ENCODE data around the gene FSTL4.

FSTL4 gene

GRCh38 chr5:133611357-133612248 is 738 bp downstream of the FSTL4 start:
- in situ Hi-C loops (cut with HindIII; ENCODE audit: low sequenced_read_pairs): no loop called here

DNA sequence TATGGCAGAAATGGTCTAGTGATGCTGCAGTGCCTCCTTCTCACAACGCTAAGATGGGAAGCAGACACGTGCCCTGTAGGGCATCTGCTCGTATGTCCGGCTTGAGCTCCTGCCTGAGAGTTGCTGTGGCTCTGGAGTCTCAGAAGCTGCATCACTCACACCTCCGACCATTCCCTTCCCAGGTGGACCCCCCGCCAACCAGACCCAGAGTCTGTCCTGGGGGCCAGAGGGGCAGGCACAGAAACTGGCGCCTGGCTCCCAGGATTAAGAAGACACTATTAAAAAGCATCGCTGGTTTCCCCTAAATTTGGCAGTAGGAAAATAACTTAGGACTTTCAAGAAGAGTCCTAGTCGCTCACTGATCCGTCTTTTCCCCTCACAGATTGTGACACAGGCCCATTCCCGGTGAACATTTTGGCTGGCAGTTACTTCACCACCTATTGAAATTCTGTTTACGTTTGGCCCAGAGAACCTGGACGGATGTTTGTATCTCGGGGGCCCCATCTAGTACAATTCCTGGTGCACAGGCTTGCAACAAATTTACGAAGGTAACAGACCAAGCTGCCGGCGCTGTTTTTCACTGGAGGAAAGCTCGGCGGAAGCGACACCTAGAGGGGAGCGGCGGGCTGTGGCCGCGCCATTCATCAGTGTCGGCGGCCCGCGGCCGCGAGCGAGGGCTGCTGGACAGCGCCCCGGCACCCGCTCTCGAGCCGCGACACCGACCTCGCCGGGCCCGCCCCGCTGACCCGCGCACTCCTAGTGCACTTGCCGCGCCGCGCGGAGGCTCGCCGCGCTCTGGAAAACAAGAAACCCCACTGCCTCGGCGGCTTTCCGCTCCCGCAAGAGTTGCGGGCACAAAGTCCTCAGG is 1.6 kb downstream of the FSTL4 start:
- in situ Hi-C loops (cut with HindIII; ENCODE audit: low sequenced_read_pairs): no loop called here

GRCh38 chr5:133607451-133607850 is 4.9 kb downstream of the FSTL4 start:
- in situ Hi-C loops (cut with HindIII; ENCODE audit: low sequenced_read_pairs): no loop called here

DNA sequence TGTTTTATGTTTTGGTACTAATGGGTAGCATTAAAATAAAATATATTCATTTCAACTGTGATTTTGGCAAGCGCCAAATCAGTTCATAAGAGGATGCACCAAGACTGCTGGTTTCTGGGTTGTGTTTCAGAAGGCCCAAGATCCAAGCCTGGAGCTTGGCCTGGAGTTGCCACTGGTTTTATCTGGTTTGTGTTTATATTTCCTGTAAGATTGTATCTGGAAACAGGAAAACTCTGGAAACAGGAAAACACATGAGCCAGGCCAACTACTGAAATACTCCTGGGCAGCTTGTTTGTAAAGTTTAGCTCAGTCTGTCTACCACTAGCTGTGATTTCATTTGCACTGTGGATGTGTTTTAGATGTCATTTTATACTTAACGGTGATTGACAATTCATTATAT is 5.5 kb downstream of the FSTL4 start:
- in situ Hi-C loops (cut with HindIII; ENCODE audit: low sequenced_read_pairs): no loop called here

- in situ Hi-C loops (cut with HindIII; ENCODE audit: low sequenced_read_pairs): no loop called here
Observed at GRCh38 chr5:133605323-133605722, 7.0 kb downstream of the FSTL4 start.

- in situ Hi-C loops (cut with HindIII; ENCODE audit: low sequenced_read_pairs): loop anchor here (5.0 kb wide), 1 partner anchor 99 kb away; no protein-coding TSS in a partner anchor
Observed at GRCh38 chr5:133603711-133604110, 8.6 kb downstream of the FSTL4 start.

- in situ Hi-C loops (cut with HindIII; ENCODE audit: low sequenced_read_pairs): loop anchor here (5.0 kb wide), 1 partner anchor 99 kb away; no protein-coding TSS in a partner anchor
Observed at GRCh38 chr5:133602835-133603380, 9.4 kb downstream of the FSTL4 start.

DNA sequence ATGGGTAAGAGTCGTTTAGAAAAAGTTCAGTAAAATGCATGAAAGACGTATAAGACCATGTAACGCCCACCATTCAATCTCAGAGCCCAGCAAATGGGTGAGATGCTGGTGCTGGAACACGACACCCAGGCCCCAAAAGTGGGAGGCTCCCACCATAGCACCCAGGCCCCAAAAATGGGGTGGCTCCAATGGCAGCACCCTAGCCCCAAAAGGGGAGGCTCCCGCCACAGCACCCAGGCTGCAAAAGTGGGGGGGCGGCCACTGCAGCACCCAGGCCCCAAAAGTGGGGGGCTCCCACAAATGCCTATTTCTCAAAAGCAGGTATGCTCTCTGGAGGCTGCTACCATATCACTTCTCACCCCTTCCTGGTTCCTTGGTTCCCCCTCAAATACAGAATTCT is 12.7 kb downstream of the FSTL4 start:
- in situ Hi-C loops (cut with HindIII; ENCODE audit: low sequenced_read_pairs): no loop called here

- in situ Hi-C loops (cut with HindIII; ENCODE audit: low sequenced_read_pairs): no loop called here
Observed at GRCh38 chr5:133599044-133599443, 13.3 kb downstream of the FSTL4 start.

- in situ Hi-C loops (cut with HindIII; ENCODE audit: low sequenced_read_pairs): no loop called here
Observed at GRCh38 chr5:133596049-133596448, 16.3 kb downstream of the FSTL4 start.

- in situ Hi-C loops (cut with HindIII; ENCODE audit: low sequenced_read_pairs): no loop called here
Observed at GRCh38 chr5:133595465-133595864, 16.9 kb downstream of the FSTL4 start.

DNA sequence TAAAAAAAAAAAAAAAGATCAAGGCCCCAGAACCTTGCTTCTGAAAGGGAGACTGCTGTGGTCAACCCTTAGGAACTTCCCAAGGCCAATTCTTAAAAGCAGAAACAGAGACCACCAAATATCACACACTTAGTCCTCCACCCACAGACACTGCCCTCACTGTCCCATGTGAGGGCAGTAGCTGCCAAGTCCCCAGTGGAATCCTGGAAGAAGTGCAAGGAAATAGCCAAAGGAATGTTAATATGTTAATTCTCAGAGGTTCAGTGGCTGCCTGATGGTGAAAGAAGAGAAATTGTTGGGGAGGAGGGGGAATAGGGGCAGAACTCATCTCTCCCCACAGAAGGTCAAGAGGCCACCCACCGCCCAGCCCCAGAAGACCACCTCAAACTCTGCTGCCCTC is 23.1 kb downstream of the FSTL4 start:
- in situ Hi-C loops (cut with HindIII; ENCODE audit: low sequenced_read_pairs): no loop called here

DNA sequence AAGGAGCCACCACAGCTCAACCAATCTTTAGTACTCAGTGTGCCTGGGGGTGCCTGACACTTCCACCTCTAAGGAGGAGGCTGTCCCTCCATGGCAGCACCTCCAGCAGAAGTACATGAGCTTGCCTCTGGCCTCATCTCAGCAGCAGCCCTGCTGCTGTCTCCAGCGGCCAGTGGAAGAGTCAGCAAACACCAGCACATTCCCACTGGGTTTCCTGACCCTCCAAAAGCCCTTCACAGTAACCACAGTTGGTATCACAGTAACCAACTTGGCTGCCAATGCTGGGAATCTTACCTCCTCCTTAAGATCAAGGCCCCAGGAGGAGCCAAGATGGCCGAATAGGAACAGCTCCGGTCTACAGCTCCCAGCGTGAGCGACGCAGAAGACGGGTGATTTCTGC is 29.4 kb downstream of the FSTL4 start:
- in situ Hi-C loops (cut with HindIII; ENCODE audit: low sequenced_read_pairs): no loop called here

DNA sequence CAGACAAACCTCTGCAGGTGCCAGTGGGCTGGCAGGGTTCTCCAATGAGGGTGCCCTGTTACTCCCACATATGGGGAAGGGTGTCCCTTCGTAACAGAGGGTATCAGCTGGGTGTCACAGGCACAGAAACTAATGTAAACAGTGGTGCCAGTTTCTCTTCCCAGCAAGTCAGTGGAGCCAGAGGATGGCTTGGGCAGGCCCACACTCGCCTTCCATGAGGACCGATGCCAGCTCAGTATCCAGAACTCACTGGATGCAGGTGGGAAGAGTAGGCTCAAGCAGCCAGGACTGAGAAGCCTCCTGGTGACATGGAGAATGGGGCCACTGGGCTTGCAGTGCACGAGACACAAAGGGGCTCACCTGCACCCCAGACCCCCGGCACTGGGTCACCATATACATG is 30.4 kb downstream of the FSTL4 start:
- in situ Hi-C loops (cut with HindIII; ENCODE audit: low sequenced_read_pairs): no loop called here

- in situ Hi-C loops (cut with HindIII; ENCODE audit: low sequenced_read_pairs): no loop called here
Observed at GRCh38 chr5:133581348-133581747, 31.0 kb downstream of the FSTL4 start.

DNA sequence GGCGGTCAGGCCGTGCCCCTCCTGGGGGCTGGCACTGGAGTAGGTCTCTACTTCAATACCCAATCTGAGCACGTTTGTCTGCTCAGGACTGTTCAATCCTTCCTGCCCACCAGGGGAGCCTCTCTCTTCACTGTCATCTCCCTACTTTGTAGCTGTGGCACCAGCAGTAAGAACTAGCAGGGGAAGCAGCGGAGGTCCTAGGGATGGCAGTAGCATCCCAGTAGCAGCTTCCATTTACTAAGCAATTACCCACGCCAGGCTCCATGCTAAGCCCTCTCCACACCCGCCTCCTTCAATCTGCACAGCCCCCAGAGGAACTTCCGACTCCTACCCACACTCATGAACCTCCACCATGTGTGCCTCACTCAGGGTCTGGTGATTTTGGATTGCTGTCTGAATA is 31.7 kb downstream of the FSTL4 start:
- in situ Hi-C loops (cut with HindIII; ENCODE audit: low sequenced_read_pairs): no loop called here

DNA sequence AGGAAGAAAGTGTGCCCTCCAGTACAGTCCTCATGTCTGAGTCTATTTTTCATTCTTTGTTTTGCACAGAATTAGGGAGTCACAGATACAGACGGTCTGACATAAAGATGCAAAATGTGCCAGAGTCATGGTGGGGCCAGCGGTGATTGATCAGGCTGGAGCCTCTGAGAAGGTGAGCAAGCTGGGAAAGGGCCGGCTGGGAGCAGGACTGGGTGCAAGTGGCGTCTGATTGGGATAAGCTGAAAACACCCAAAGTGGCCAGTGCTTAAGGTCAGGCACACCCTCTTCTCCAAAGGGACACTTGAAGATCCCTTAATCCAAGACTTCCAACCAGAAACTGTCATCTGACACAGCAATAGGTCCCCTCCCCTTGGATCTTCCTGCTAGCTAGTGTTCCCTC is 32.6 kb downstream of the FSTL4 start:
- in situ Hi-C loops (cut with HindIII; ENCODE audit: low sequenced_read_pairs): no loop called here

DNA sequence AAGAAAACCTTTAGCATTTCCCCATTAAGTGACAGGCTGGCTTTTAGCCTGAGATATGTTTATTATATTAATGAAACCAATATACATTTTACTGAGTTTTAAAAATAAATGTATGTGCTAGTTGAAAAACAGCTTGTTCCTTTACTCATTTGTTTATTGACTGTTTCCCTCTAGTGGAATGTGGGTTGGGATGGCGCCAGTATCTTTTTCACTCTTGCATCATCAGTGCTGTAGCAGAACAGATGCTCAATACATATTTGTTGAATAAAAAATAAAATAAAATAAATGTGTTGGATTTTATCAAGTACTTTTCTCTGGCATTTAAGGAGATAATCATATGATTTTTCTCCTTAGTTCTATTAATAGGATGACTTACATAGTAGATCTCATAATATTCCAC is 43.0 kb downstream of the FSTL4 start:
- in situ Hi-C loops (cut with HindIII; ENCODE audit: low sequenced_read_pairs): no loop called here

- in situ Hi-C loops (cut with HindIII; ENCODE audit: low sequenced_read_pairs): no loop called here
Observed at GRCh38 chr5:133565993-133566392, 46.3 kb downstream of the FSTL4 start.

DNA sequence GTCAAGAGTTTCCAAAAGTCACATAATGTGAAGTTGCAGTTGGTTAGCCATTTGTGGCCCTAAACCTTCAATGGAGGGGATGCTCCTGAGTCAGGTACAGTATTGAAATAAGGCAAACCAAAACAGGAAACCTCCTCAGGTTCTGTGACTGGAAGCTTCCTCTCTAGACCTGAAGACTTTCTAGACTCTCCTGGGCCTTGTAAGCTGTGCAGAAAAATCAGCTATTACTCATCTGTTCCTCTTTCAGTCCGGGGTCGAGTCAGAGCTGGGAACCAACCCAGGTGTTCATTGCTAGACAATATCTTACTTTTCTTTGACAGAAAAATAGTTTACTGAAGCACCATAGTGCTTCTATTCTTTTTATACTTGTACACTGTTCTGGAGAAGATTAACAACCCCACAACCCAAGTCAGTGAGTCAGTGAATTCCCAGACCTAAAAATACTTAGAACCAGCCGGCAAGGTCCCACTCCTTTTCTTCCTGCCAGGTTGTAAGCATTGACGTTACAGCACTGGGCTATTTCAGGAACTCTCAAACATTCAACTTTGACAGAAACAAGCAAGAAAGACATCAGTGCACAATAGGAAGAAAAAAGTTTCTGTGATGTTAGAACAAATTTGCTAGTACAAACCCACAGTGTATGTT is 47.3 kb downstream of the FSTL4 start:
- in situ Hi-C loops (cut with HindIII; ENCODE audit: low sequenced_read_pairs): no loop called here

DNA sequence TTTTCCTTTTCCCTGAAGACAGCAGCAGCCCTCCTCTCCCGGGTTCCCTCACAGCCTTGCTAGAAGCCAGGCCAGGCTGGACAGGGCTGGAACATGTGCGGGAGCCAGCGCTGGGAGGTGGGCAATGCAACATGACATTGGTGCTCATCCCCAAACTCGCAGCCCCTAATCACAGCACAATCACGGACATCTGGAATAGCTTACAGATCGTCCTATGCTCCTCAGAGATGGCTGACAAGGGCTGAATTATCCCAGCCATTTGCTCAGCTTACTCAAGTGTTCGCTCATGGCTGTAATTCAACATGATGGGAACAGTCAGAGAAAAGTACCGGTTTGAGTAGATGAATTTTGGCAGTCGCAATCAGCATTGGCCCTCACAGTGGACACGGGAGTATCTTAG is 49.8 kb downstream of the FSTL4 start:
- in situ Hi-C loops (cut with HindIII; ENCODE audit: low sequenced_read_pairs): no loop called here

All from endothelial cell of hepatic sinusoid (primary cell).